Fibroblast of lung (primary cell): ENCODE results near the gene SCGB1C2.
A peak's percentile ranks its signal among the peaks of the same experiment; 100 is the strongest.

Experiments used
- CTCF ChIP-seq, 2 donors: IDR thresholded peaks in 1 of 2; conservative IDR thresholded peaks in 1 of 2; 1 replicate in 1 of 2; 2 replicates in 1 of 2; pipeline ENCODE4 v1.5.1; 2011 to 2012; ENCODE audit warnings: low read length in 2 of 2, control low read depth in 1 of 2, inconsistent platforms in 1 of 2, low read depth in 1 of 2, mild to moderate bottlenecking in 1 of 2
- EZH2 ChIP-seq: IDR thresholded peaks from 2 replicates; pipeline ENCODE4 v1.5.1; 2012; ENCODE audit warnings: low read length, control low read depth, mild to moderate bottlenecking; ENCODE audit errors: missing control alignments

- TF ChIP-seq CTCF (conservative IDR thresholded peaks at IDR 0.05 in 1 of 2, IDR thresholded peaks at IDR 0.05 in 1 of 2; ENCODE audit: low read depth in 1 of 2, low read length in 2 of 2) (no peak), EZH2 (peak; percentile 29)
These were observed 44.8 kb downstream of the SCGB1C2 start for GRCh38 chr17:182050-182751.
